GM10266 (cell line): Measurements from ENCODE around the gene LYZL4.

Experiments used
- DNase-seq: peaks from one replicate; pipeline ENCODE4 v3.0.0; 2012; ENCODE audit errors: extremely low spot score
- CTCF ChIP-seq: IDR thresholded peaks from 2 replicates; pipeline ENCODE4 v1.5.1; 2012; ENCODE audit warnings: mild to moderate bottlenecking, low read depth; ENCODE audit not compliant: control insufficient read depth, insufficient read depth; ENCODE audit errors: missing control alignments

Gene LYZL4

GRCh38 chr3:42351207-42351606 is 59.2 kb downstream of the LYZL4 start:
- no peak for DNase-seq
- no peak for TF ChIP-seq CTCF

GRCh38 chr3:42349765-42350594 is 60.4 kb downstream of the LYZL4 start:
- no peak for DNase-seq
- TF ChIP-seq CTCF, result no peak

- TF ChIP-seq CTCF, result no peak
- DNase-seq, result no peak
These were observed 62.5 kb downstream of the LYZL4 start for GRCh38 chr3:42347928-42348327.
